A673 (cell line): Measurements from ENCODE around the gene WWC1.

ENCODE experiments used
- CTCF ChIP-seq: fragments of 300-800, 200-600 bp; sonication (generic); conservative IDR thresholded peaks from 2 replicates; pipeline ENCODE4 v1.5.1; 2017; ENCODE audit warnings: low read depth, mild to moderate bottlenecking, antibody characterized with exemption, low read length, moderate library complexity, mixed read lengths
- EZH2 ChIP-seq: fragments of 200-600 bp; sonication (generic); IDR thresholded peaks from 2 replicates; pipeline ENCODE4 v1.6.1; 2017; ENCODE audit warnings: borderline replicate concordance, low read depth, mild to moderate bottlenecking, mixed read lengths, antibody characterized with exemption, low read length; ENCODE audit not compliant: poor library complexity, severe bottlenecking

GRCh38 chr5:168299372-168299771 lies 7.9 kb downstream of the WWC1 start:
- TF ChIP-seq CTCF (no peak), EZH2 (no peak)
